Ovary (tissue), 3 donors: ENCODE measurements around the gene PNPLA8.

Experiments used
- POLR2A ChIP-seq: fragments of 450-650 bp; IDR thresholded peaks from one replicate; pipeline ENCODE4 v1.6.1; 2017; ENCODE audit warnings: antibody characterized with exemption, mild to moderate bottlenecking, moderate library complexity
- TF ChIP-seq, protein P1 (sequence below), 3 donors: fragments of 450-650 bp in 2 of 3; fragments of 200-600 bp in 1 of 3; IDR thresholded peaks; one replicate each; pipeline versions ENCODE4 v1.5.1 to v1.8.0; 2016 to 2022; ENCODE audit warnings: antibody characterized with exemption in 3 of 3, mild to moderate bottlenecking in 1 of 3
- donor health status: DM: no; HTN: no; CAD: no.

DNA sequence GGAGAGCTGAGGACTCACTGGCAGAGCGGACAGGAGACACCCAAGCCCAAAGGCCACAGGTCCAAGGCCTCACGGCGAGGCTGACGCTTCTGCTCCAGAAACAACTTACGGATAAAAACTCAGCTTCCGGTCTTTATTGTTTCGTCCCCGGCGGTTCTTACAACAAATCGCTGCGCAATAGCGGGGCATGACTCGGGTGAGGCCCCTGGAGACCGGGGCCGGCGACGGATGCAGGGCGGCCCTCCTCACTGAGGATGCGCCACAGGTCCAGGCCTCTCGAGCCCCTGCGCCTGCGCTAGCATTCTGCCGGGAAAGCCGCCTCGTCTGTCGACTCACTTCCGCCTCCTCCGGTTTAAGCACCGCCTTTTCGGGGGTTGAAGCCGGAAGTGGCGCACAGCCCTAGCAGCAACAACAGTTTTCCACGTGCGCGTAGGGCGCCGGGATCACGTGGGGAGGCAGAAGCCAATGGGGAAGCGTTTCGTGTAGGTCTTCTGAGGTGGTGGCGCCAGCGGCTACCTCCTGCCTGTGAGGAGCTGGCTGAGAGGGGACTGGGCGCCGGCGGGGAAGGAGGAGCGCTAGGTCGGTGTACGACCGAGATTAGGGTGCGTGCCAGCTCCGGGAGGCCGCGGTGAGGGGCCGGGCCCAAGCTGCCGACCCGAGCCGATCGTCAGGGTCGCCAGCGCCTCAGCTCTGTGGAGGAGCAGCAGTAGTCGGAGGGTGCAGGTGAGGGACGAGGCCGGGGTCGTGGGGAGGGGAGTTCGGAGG lies 43.6 kb upstream of the PNPLA8 start, which contains the start of the genes DNAJB9 and THAP5:
- TF ChIP-seq POLR2A = peak; percentile 97
- TF ChIP-seq, protein P1, sequence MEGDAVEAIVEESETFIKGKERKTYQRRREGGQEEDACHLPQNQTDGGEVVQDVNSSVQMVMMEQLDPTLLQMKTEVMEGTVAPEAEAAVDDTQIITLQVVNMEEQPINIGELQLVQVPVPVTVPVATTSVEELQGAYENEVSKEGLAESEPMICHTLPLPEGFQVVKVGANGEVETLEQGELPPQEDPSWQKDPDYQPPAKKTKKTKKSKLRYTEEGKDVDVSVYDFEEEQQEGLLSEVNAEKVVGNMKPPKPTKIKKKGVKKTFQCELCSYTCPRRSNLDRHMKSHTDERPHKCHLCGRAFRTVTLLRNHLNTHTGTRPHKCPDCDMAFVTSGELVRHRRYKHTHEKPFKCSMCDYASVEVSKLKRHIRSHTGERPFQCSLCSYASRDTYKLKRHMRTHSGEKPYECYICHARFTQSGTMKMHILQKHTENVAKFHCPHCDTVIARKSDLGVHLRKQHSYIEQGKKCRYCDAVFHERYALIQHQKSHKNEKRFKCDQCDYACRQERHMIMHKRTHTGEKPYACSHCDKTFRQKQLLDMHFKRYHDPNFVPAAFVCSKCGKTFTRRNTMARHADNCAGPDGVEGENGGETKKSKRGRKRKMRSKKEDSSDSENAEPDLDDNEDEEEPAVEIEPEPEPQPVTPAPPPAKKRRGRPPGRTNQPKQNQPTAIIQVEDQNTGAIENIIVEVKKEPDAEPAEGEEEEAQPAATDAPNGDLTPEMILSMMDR (IDR thresholded peaks at IDR 0.05) = peak in 2 of 3 donors; percentile 18 to 54
